GM23338 (cell line): Measurements from ENCODE around the gene LYPD4. TPM values are rescaled to one million over a fixed set of nuclear protein-coding genes. Genes with fewer than 3 reads are reported as not detected.

Experiments
- ATAC-seq: fragments of 200-7000 bp; cut with Tn5 transposase; 3 replicates; pipeline ENCODE4 v1.9.1; 2020
- DNase-seq: peaks from one replicate; pipeline ENCODE4 v3.0.0-alpha.2; 2015; ENCODE audit warnings: low spot score
- H2AFZ ChIP-seq: fragments of 200-600 bp; sonication (generic); 2 replicates; pipeline ENCODE4 v1.8.0; 2016; ENCODE audit warnings: antibody characterized with exemption, mild to moderate bottlenecking, moderate library complexity
- H3F3A ChIP-seq: fragments of 200-600 bp; sonication (generic); replicated peaks from 2 replicates; pipeline ENCODE4 v1.8.0; 2017; ENCODE audit warnings: antibody characterized with exemption, mixed run types, low read depth
- H3K27ac ChIP-seq: fragments of 200-600 bp; sonication (generic); 2 replicates; pipeline ENCODE4 v1.6.1; 2016; ENCODE audit warnings: low read depth
- H3K27me3 ChIP-seq: fragments of 200-600 bp; sonication (generic); 2 replicates; pipeline ENCODE4 v1.8.0; 2016; ENCODE audit warnings: mild to moderate bottlenecking, mixed run types, moderate library complexity; ENCODE audit not compliant: insufficient read depth
- H3K36me3 ChIP-seq: fragments of 200-600 bp; sonication (generic); 2 replicates; pipeline ENCODE4 v1.8.0; 2016; ENCODE audit warnings: mild to moderate bottlenecking; ENCODE audit not compliant: insufficient read depth
- H3K4me1 ChIP-seq: fragments of 200-600 bp; sonication (generic); 2 replicates; pipeline ENCODE4 v1.8.0; 2016; ENCODE audit warnings: mild to moderate bottlenecking, moderate library complexity; ENCODE audit not compliant: insufficient read depth
- H3K4me2 ChIP-seq: fragments of 200-600 bp; sonication (generic); 2 replicates; pipeline ENCODE4 v1.7.1; 2017; ENCODE audit warnings: mixed run types
- H3K4me3 ChIP-seq: fragments of 200-600 bp; sonication (generic); 2 replicates; pipeline ENCODE4 v1.6.1; 2016; ENCODE audit warnings: mixed run types
- H3K79me2 ChIP-seq: fragments of 200-600 bp; sonication (generic); replicated peaks from 2 replicates; pipeline ENCODE4 v1.8.0; 2017; ENCODE audit warnings: mild to moderate bottlenecking; ENCODE audit not compliant: insufficient read depth
- H3K9me2 ChIP-seq: fragments of 200-600 bp; sonication (generic); 2 replicates; pipeline ENCODE4 v1.8.0; 2017; ENCODE audit not compliant: insufficient read depth
- H4K20me1 ChIP-seq: fragments of 200-600 bp; sonication (generic); replicated peaks from 2 replicates; pipeline ENCODE4 v1.8.0; 2017; ENCODE audit warnings: mild to moderate bottlenecking; ENCODE audit not compliant: insufficient read depth
- H3K27ac Mint-ChIP-seq: 2 replicates; pipeline ENCODE4 v1.8.0; 2020; ENCODE audit warnings: inconsistent platforms, mild to moderate bottlenecking, moderate library complexity, mixed read lengths
- H3K27me3 Mint-ChIP-seq: 3 replicates; pipeline ENCODE4 v1.8.0; 2022; ENCODE audit warnings: low read depth, mild to moderate bottlenecking, moderate library complexity, mixed read lengths, inconsistent platforms; ENCODE audit not compliant: insufficient read depth, poor library complexity
- H3K36me3 Mint-ChIP-seq: 3 replicates; pipeline ENCODE4 v1.8.0; 2021; ENCODE audit warnings: low read depth, mild to moderate bottlenecking, inconsistent platforms, moderate library complexity, mixed read lengths
- H3K4me1 Mint-ChIP-seq: 3 replicates; pipeline ENCODE4 v1.8.0; 2020; ENCODE audit warnings: mild to moderate bottlenecking, inconsistent platforms, mixed read lengths
- H3K4me3 Mint-ChIP-seq: 3 replicates; pipeline ENCODE4 v1.8.0; 2021; ENCODE audit warnings: moderate library complexity, mild to moderate bottlenecking, inconsistent platforms, mixed read lengths
- H3K9me3 Mint-ChIP-seq: 3 replicates; pipeline ENCODE4 v1.8.0; 2020; ENCODE audit warnings: moderate library complexity, mild to moderate bottlenecking, inconsistent platforms, mixed read lengths
- CREB1 ChIP-seq: fragments of 250-450 bp; sonication (Bioruptor Pico); IDR thresholded peaks from 2 replicates; pipeline ENCODE4 v1.5.0; 2020; ENCODE audit warnings: low read depth, mild to moderate bottlenecking, moderate library complexity
- EZH2 ChIP-seq: fragments of 200-600 bp; sonication (generic); IDR thresholded peaks from one replicate; pipeline ENCODE4 v1.8.0; 2017; ENCODE audit warnings: antibody characterized with exemption, mild to moderate bottlenecking, low read depth; ENCODE audit not compliant: unreplicated experiment
- EZH2phosphoT487 ChIP-seq: fragments of 200-600 bp; sonication (generic); IDR thresholded peaks from one replicate; pipeline ENCODE4 v1.8.1; 2018; ENCODE audit warnings: antibody characterized with exemption; ENCODE audit not compliant: unreplicated experiment
- JUNB ChIP-seq: IDR thresholded peaks from one replicate; pipeline ENCODE4 v1.6.1; 2016; ENCODE audit warnings: antibody characterized with exemption; ENCODE audit not compliant: unreplicated experiment
- NANOG ChIP-seq: IDR thresholded peaks from 2 replicates; pipeline ENCODE4 v1.6.1; 2016; ENCODE audit warnings: antibody characterized with exemption, borderline replicate concordance
- POLR2AphosphoS5 ChIP-seq: IDR thresholded peaks from 2 replicates; pipeline ENCODE4 v1.6.1; 2016; ENCODE audit warnings: antibody characterized with exemption, low read depth
- REST ChIP-seq: IDR thresholded peaks from one replicate; pipeline ENCODE4 v1.6.1; 2018; ENCODE audit warnings: antibody characterized with exemption; ENCODE audit not compliant: unreplicated experiment
- STAT1 ChIP-seq: IDR thresholded peaks from one replicate; pipeline ENCODE4 v1.6.1; 2016; ENCODE audit warnings: antibody characterized with exemption; ENCODE audit not compliant: unreplicated experiment
- ZNF114 ChIP-seq: fragments of 250-450 bp; sonication (Bioruptor Pico); IDR thresholded peaks from 2 replicates; pipeline ENCODE4 v1.5.0; 2020; ENCODE audit warnings: mild to moderate bottlenecking, moderate library complexity
- ZNF331 ChIP-seq: fragments of 250-450 bp; sonication (Bioruptor Pico); IDR thresholded peaks from 2 replicates; pipeline ENCODE4 v1.5.0; 2020; ENCODE audit warnings: low read depth, mild to moderate bottlenecking, moderate library complexity
- ZNF462 ChIP-seq: fragments of 250-450 bp; sonication (Bioruptor Pico); IDR thresholded peaks from 2 replicates; pipeline ENCODE4 v1.5.0; 2020; ENCODE audit warnings: mild to moderate bottlenecking, moderate library complexity
- polyA plus RNA-seq: library from polyadenylated mRNA; unstranded; fragments of >200 nt; fragmentation: Nextera tagmentation; extraction: Ambion mirVana; gene quantifications from 2 replicates; pipeline ENCODE4 v1.2.1, GENCODE V29; 2016
- total RNA-seq: library from RNA; depleted of rRNA; stranded (reverse); fragments of >200 nt; shearing (Covaris generic); gene quantifications from 2 replicates; pipeline ENCODE4 v1.2.3, GENCODE V29; 2014
- TF ChIP-seq, protein P1 (sequence below), 2 experiments: fragments of 200-600 bp in 1 of 2; sonication (generic) in 1 of 2; conservative IDR thresholded peaks; 2 replicates each; pipeline versions ENCODE4 v1.5.1 to v1.6.1; 2016 to 2017; ENCODE audit warnings: antibody characterized with exemption in 2 of 2, low read depth in 2 of 2, mild to moderate bottlenecking in 2 of 2, moderate library complexity in 1 of 2
- TF ChIP-seq, protein P2 (sequence below): IDR thresholded peaks from 2 replicates; pipeline ENCODE4 v1.6.1; 2016; ENCODE audit warnings: antibody characterized with exemption

LYPD4 gene
- total and polyA plus RNA-seq, 2 experiments from 2014 or later = not detected

- no peaks in the 10 kb centered on the region for H3K27me3 ChIP-seq
- TF ChIP-seq EZH2phosphoT487 = no peak
- TF ChIP-seq ZNF114 (CRISPR knock-in tag) = no peak
- TF ChIP-seq REST = no peak
- TF ChIP-seq, protein P1, sequence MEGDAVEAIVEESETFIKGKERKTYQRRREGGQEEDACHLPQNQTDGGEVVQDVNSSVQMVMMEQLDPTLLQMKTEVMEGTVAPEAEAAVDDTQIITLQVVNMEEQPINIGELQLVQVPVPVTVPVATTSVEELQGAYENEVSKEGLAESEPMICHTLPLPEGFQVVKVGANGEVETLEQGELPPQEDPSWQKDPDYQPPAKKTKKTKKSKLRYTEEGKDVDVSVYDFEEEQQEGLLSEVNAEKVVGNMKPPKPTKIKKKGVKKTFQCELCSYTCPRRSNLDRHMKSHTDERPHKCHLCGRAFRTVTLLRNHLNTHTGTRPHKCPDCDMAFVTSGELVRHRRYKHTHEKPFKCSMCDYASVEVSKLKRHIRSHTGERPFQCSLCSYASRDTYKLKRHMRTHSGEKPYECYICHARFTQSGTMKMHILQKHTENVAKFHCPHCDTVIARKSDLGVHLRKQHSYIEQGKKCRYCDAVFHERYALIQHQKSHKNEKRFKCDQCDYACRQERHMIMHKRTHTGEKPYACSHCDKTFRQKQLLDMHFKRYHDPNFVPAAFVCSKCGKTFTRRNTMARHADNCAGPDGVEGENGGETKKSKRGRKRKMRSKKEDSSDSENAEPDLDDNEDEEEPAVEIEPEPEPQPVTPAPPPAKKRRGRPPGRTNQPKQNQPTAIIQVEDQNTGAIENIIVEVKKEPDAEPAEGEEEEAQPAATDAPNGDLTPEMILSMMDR (conservative IDR thresholded peaks at IDR 0.05; ENCODE audit: low read depth in 2 of 2) = no peak
- TF ChIP-seq STAT1 = no peak
- TF ChIP-seq CREB1 (CRISPR knock-in tag) = no peak
- no peak for TF ChIP-seq ZNF331 (CRISPR knock-in tag)
- TF ChIP-seq POLR2AphosphoS5 = no peak
- no peak for TF ChIP-seq JUNB
- TF ChIP-seq EZH2 = no peak
- TF ChIP-seq, protein P2, sequence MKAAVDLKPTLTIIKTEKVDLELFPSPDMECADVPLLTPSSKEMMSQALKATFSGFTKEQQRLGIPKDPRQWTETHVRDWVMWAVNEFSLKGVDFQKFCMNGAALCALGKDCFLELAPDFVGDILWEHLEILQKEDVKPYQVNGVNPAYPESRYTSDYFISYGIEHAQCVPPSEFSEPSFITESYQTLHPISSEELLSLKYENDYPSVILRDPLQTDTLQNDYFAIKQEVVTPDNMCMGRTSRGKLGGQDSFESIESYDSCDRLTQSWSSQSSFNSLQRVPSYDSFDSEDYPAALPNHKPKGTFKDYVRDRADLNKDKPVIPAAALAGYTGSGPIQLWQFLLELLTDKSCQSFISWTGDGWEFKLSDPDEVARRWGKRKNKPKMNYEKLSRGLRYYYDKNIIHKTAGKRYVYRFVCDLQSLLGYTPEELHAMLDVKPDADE = no peak
- no peak for TF ChIP-seq NANOG
- TF ChIP-seq ZNF462 (CRISPR knock-in tag) = no peak
- H3K4me2 ChIP-seq = no peak overlapping the region
- no peaks in the 10 kb centered on the region for H3K79me2 ChIP-seq
- ATAC-seq (no peak), DNase-seq (no peak)
- H2AFZ ChIP-seq = no peak overlapping the region
- Mint-ChIP-seq H3K9me3 (no peaks in the 10 kb centered on the region), H3K27ac (no peak overlapping the region), H3K4me1 (no peaks in the 10 kb centered on the region), H3K27me3 (peaks cover 9% of the 10 kb centered on the region), H3K4me3 (no peak overlapping the region), H3K36me3 (no peaks in the 10 kb centered on the region)
- no peak overlapping the region for H3K27ac ChIP-seq
- no peaks in the 10 kb centered on the region for H3F3A ChIP-seq
- H3K4me1 ChIP-seq = no peaks in the 10 kb centered on the region
- no peak overlapping the region for H3K4me3 ChIP-seq
- no peaks in the 10 kb centered on the region for H4K20me1 ChIP-seq
- H3K36me3 ChIP-seq = no peaks in the 10 kb centered on the region
- 0 out of 2 replicates have a peak, but pooled peaks cover 2% of the 10 kb centered on the region for H3K9me2 ChIP-seq
These were observed 6.3 kb downstream of the LYPD4 start for GRCh38 chr19:41837981-41838708.
